ENCODE results near the gene LAMA2.

GRCh38 chr6:129501740-129502660 lies 619.1 kb downstream of the LAMA2 start:
- TF ChIP-seq CTCF (IDR thresholded peaks at IDR 0.05) = no peak
- no peak for TF ChIP-seq POLR2A (IDR thresholded peaks at IDR 0.05)
